Fibroblast of mammary gland (primary cell): ENCODE measurements around the gene IGFBPL1.

Experiments
- DNase-seq: peaks from one replicate; pipeline ENCODE4 v3.0.0-alpha.2; 2010; ENCODE audit warnings: low read depth
- H3K4me3 ChIP-seq: 2 replicates; pipeline ENCODE4 v1.5.1; 2011; ENCODE audit warnings: low read depth, mild to moderate bottlenecking, low read length, moderate library complexity; ENCODE audit not compliant: control insufficient read depth
- CTCF ChIP-seq: conservative IDR thresholded peaks from 2 replicates; pipeline ENCODE4 v1.5.1; 2011; ENCODE audit warnings: low read depth, low read length, inconsistent platforms; ENCODE audit not compliant: control insufficient read depth, insufficient read depth

Gene IGFBPL1

GRCh38 chr9:38432922-38433510 lies 8.8 kb upstream of the IGFBPL1 start:
- TF ChIP-seq CTCF, result peak; percentile 58
- peak; percentile 49 for DNase-seq
- H3K4me3 ChIP-seq, result no peak overlapping the region

GRCh38 chr9:38431116-38431515 lies 6.9 kb upstream of the IGFBPL1 start:
- DNase-seq, result no peak
- TF ChIP-seq CTCF, result no peak
- no peak overlapping the region for H3K4me3 ChIP-seq

- no peak overlapping the region for H3K4me3 ChIP-seq
- no peak for TF ChIP-seq CTCF
- DNase-seq, result no peak
Observed at GRCh38 chr9:38428062-38428461, 3.8 kb upstream of the IGFBPL1 start.

- no peak for DNase-seq
- TF ChIP-seq CTCF, result no peak
- H3K4me3 ChIP-seq, result no peak overlapping the region
Observed at GRCh38 chr9:38424918-38425317, 664 bp upstream of the IGFBPL1 start.

GRCh38 chr9:38423273-38423972 lies 831 bp downstream of the IGFBPL1 start:
- no peak overlapping the region for H3K4me3 ChIP-seq
- no peak for TF ChIP-seq CTCF
- no peak for DNase-seq

- no peak for DNase-seq
- no peak for TF ChIP-seq CTCF
- no peak overlapping the region for H3K4me3 ChIP-seq
Observed at GRCh38 chr9:38422555-38423260, 1.5 kb downstream of the IGFBPL1 start.
